KOPT-K1 (cell line): Measurements from ENCODE around the gene EHD2.
A peak's percentile ranks its signal among the peaks of the same experiment; 100 is the strongest.
"Not testable (repeated sequence)": the region's sequence is repeated elsewhere in the genome, so short reads cannot be mapped to it uniquely, and the experiment has no call there.

Source experiments
- H3K27ac ChIP-seq: fragments of 200-600 bp; sonication (generic); 2 replicates; pipeline ENCODE4 v1.5.1; 2016; ENCODE audit warnings: antibody characterized with exemption, mild to moderate bottlenecking, low read depth, low read length; ENCODE audit not compliant: poor library complexity, severe bottlenecking
- H3K36me3 ChIP-seq: fragments of 200-600 bp; sonication (generic); 2 replicates; pipeline ENCODE4 v1.5.1; 2017; ENCODE audit warnings: antibody characterized with exemption, mild to moderate bottlenecking, low read length, moderate library complexity; ENCODE audit not compliant: insufficient read depth
- H3K9me3 ChIP-seq: fragments of 200-600 bp; sonication (generic); 2 replicates; pipeline ENCODE4 v1.5.1; 2017; ENCODE audit warnings: antibody characterized with exemption, low read length, mild to moderate bottlenecking; ENCODE audit not compliant: insufficient read depth, poor library complexity, severe bottlenecking

EHD2 gene

GRCh38 chr19:47742634-47743033 lies 29.4 kb downstream of the EHD2 start:
- no peaks in the 10 kb centered on the region for H3K9me3 ChIP-seq
- peaks cover 12% of the 10 kb centered on the region for H3K36me3 ChIP-seq
- no peak overlapping the region for H3K27ac ChIP-seq

- Histone ChIP-seq H3K9me3 (no peaks in the 10 kb centered on the region), H3K27ac (peak within 1 kb of the TSS; percentile 93), H3K36me3 (peaks cover 36% of the 10 kb centered on the region)
These were observed 32.0 kb downstream of the EHD2 start, which contains the start of gene NOP53 for GRCh38 chr19:47745010-47745901. TSS of gene NOP53 (plus strand) at chr19:47745546. CDS start at chr19:47745560, 14 bp downstream.

DNA sequence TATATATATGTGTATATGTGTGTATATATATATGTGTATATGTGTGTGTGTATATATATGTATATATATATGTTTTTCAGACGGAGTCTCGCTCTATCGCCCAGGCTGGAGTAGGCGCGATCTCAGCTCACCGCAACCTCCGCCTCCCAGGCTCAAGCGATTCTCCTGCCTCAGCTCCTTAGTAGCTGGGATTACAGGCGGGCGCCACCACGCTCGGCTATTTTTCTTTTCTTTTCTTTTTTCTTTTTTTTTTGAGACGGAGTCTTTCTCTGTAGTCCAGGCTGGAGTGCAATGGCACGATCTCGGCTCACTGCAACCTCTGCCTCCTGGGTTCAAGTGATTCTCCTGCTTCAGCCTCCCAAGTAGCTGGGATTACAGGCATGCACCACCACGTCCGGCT lies 32.9 kb downstream of the EHD2 start:
- not testable (repeated sequence) for H3K9me3 ChIP-seq
- Histone ChIP-seq H3K27ac (peak overlapping the region; percentile 93), H3K36me3 (peaks cover 45% of the 10 kb centered on the region)

GRCh38 chr19:47749326-47749725 lies 36.1 kb downstream of the EHD2 start:
- H3K27ac ChIP-seq, result peak overlapping the region; percentile 98

GRCh38 chr19:47750752-47751151 lies 37.5 kb downstream of the EHD2 start:
- Histone ChIP-seq H3K36me3 (peaks cover 89% of the 10 kb centered on the region), H3K9me3 (no peaks in the 10 kb centered on the region), H3K27ac (peak overlapping the region; percentile 98)

More at GRCh38 chr19:47749326-47749725, 36.1 kb downstream of the EHD2 start:
- no peaks in the 10 kb centered on the region for H3K9me3 ChIP-seq
- H3K36me3 ChIP-seq, result peaks cover 75% of the 10 kb centered on the region

DNA sequence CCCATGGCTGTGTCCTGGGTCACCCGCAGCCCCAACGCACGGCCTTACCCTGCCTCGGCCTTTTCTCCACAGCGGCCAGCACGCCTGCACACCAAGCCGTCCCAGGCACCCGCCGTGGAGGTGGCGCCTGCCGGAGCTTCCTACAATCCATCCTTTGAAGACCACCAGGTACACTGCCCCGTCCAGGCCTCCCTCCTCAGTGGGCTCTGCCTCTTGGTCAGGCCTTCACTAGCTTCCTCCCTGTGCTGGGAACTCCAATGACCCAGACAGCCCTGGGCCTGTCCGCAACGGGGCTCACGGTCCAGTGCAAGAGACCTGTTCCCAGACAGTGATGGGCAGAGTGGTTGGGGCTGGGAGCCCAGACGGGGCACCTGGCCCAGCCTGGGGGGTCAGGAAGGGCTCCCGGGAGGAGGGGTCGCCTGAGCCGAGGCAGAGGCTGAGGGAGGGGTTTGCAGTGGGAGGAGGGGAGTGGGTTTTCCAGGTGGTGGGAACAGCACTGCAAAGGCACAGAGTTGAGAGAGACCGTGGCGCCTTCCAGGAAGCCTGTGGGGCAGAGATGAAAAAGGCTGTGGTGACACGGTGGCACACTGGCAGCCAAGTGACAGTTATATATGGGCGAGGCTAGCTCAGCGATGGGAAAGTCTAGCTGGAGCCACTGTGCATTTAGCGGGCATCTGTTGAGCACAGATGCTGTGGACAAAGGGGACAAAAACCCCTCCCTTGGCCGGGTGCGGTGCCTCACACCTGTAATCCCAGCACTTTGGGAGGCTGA lies 39.4 kb downstream of the EHD2 start:
- Histone ChIP-seq H3K9me3 (no peaks in the 10 kb centered on the region), H3K27ac (peak overlapping the region; percentile 98), H3K36me3 (peaks cover 96% of the 10 kb centered on the region)

GRCh38 chr19:47754206-47755064 lies 41.2 kb downstream of the EHD2 start:
- Histone ChIP-seq H3K27ac (peak overlapping the region; percentile 98), H3K36me3 (peaks cover 98% of the 10 kb centered on the region), H3K9me3 (no peaks in the 10 kb centered on the region)

GRCh38 chr19:47755065-47755761 lies 42.0 kb downstream of the EHD2 start:
- Histone ChIP-seq H3K27ac (peak overlapping the region; percentile 98), H3K36me3 (peaks cover 98% of the 10 kb centered on the region), H3K9me3 (no peaks in the 10 kb centered on the region)

DNA sequence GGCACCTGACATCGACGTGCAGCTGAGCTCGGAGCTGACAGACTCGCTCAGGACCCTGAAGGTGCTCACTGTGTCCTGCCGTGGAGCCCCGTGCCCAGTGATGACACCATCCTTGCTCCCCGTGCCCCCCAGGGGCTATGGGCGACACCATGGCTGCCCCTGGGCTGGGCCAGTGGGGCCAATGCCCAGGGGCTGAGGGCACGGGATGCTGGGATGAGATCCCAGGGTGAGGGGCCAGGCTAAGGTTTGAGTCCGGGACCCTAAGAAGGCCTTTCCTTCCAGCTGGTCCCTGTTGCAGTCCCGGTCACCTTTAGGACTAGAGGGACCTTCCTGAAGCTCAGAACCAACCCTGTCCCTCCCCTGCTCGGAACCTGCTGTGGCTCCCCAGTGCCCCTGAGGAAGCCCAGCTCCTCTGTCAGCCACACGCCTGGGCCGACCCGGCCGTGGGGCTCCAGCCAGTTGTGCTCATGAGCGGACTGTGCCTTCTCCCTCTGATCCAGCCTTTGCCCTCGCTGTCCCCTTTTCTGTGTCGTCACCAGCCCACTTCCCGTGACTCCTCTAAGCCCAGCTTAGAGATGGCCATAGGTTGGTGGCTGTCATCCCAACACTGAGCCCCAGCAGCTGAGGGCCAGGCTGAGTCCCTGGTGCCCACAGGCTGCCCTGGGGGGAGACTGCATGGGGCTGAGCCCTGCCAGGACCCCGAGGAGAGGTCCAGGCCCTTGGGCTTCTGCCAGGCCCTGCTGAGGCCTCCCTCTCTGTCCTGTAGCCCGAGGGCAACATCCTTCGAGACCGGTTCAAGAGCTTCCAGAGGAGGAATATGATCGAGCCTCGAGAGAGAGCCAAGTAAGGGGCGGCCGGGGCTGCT lies 42.8 kb downstream of the EHD2 start:
- H3K9me3 ChIP-seq, result no peaks in the 10 kb centered on the region
- H3K36me3 ChIP-seq, result peaks cover 95% of the 10 kb centered on the region
- peak overlapping the region; percentile 9 for H3K27ac ChIP-seq

DNA sequence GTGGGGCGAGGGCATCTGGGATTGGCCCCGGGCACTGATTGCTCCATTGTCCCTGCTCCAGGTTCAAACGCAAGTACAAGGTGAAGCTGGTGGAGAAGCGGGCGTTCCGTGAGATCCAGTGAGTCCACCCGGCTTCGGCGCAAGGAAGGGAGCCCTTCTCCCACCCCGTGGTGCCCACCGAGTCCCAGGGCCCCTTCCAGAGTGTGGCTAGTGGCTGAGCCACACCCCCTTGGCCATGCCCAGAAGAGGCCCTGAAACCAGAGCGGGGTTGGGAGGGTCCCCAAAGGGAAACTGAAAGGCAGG lies 43.4 kb downstream of the EHD2 start:
- Histone ChIP-seq H3K36me3 (peaks cover 90% of the 10 kb centered on the region), H3K9me3 (no peaks in the 10 kb centered on the region), H3K27ac (no peak overlapping the region)

GRCh38 chr19:47756953-47757608 lies 43.9 kb downstream of the EHD2 start:
- Histone ChIP-seq H3K27ac (no peak overlapping the region), H3K36me3 (peaks cover 85% of the 10 kb centered on the region), H3K9me3 (no peaks in the 10 kb centered on the region)

GRCh38 chr19:47757617-47758442 lies 44.6 kb downstream of the EHD2 start:
- no peaks in the 10 kb centered on the region for H3K9me3 ChIP-seq
- H3K36me3 ChIP-seq, result peaks cover 77% of the 10 kb centered on the region
- no peak overlapping the region for H3K27ac ChIP-seq

- Histone ChIP-seq H3K9me3 (no peaks in the 10 kb centered on the region), H3K36me3 (peaks cover 73% of the 10 kb centered on the region), H3K27ac (no peak overlapping the region)
These were observed 45.2 kb downstream of the EHD2 start for GRCh38 chr19:47758443-47758804.
